Activated T-helper 9 cell treated with anti-CD3 and anti-CD28 coated beads, Interleukin-2, amount 50 U/mL, for 16 hours (primary cell): ENCODE results near the gene NKX6-2.

Experiments
- DNase-seq: peaks from one replicate; pipeline ENCODE4 v3.0.0-alpha.2; 2020; ENCODE audit warnings: low read depth

The NKX6-2 gene

DNA sequence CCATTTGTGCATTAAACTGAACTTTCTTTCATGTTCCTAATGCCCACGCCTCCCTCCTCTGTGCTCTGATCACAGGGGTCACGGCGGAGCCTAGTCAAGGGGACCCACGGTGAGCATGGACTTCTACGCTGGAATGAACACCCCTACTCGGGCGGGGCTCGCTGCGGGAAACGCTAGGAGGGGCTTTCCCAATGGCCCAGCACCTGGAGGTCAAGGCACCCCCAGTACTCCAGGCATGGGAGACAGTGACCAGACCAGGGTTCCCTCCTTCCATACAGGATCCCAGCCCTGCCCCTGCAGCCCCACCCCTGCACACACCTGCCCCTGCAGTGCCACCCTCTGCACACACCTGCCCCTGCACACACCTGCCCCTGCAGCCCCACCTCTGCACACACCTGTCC, 27.1 kb upstream of the NKX6-2 start:
- no peak for DNase-seq

DNA sequence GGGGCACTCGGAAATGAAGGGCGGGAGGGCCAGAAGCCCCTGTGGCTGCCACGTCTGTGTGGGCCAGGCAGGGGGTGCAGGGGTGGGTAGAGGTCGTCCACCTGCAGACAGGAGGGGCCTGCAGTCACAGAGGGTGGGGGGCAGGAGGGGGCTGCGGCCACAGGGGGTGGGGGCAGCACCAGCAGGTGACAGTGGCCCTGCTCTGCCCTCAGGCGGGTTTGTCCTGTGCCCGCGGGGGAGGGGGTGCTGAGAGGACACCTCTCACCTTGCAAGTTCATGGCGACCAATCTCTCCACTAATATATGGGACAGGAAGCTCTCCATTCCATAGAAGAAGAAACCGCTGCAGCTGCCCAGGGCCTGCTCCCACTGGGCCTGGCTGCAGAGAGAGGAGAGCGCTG, 26.6 kb upstream of the NKX6-2 start:
- no peak for DNase-seq

GRCh38 chr10:132811891-132812481, 26.0 kb upstream of the NKX6-2 start:
- DNase-seq: no peak

DNA sequence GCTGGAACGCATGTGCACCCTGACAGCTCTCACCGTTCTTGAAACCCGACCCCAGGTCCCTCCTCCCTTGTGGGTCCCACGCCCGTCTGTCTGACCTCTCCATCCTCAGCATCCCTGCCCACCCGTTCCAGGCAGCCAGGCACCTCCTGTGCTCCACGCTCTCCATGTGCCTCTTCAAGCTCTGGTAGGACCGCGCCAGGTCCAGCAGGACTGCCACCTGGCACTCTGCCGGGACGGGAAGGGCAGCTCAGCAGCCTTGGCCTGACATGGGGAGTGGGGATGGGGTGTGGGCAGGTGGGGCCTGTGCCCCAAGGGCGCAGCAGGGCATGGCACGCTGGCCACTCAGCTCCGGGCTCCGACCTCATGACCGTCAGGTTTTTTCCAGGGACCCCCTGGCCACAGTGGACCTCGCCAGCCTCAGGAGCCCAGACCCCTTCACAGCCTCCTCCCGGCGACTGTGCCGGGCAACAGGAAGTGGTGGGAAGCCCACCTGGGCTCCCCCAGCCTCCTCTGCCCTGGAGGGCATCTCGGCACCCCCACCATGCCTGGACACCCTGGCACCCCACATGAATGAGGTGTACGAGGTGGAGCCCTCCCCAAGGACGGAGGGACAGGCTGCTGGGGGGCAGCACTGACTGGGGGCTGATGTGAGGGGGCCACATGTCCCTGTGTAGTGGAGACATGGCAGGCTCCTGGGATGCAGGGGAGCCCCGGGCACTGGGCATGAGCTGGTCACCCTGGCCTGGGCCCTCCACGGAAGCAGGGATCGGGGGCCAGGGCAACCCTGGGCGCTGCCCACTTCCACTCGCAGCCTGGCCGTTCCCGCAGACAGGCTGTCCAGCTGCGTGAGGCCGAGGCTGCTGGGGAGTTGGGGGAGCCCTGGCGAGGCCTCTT, 25.1 kb upstream of the NKX6-2 start:
- no peak for DNase-seq

- no peak for DNase-seq
Measured at GRCh38 chr10:132810141-132810806, 24.3 kb upstream of the NKX6-2 start.

GRCh38 chr10:132809232-132810140, 23.5 kb upstream of the NKX6-2 start:
- no peak for DNase-seq

DNA sequence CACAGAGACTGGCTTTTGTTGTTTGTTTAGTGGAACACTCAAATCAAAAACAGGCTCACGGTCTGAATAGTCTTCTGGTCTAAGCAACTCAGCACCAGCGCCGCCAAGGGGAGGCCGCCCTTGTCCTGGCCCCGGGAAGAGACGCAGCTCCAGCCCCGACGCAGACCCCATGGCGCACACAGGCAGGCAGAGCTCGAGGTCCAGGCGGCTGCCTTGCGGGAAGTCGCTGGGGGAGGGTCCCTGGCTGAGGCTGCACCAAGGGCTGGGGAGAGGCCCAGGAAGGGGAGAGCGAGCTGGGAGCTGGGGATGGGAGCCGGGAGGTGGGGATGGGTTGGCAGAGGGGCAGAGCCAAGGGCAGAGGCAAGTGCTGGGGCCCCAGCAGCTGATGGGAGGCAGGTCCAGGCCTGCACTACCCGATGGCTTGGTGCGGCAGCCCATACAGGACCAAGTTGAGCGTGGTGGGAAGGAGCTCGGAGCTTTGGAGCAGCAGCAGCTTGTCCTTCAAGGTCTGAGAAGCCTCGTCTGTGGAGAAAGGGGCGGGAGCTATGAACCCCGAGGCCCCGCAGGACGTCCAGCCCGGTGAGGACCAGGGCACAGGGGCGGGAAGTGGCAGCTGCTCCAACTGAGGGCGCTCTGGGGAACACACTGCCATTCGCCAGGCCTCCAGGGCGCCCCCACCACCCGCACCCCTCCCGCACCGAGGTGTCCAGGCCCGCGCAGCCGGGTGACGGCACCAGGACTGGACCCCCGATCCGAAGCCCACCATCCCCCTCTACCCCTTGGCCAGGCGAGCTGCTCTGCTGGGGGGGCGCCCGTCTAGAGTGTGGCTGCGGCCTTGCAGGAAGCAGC, 22.7 kb upstream of the NKX6-2 start:
- DNase-seq: no peak

- DNase-seq: no peak
Measured at GRCh38 chr10:132807621-132808049, 21.7 kb upstream of the NKX6-2 start.

DNA sequence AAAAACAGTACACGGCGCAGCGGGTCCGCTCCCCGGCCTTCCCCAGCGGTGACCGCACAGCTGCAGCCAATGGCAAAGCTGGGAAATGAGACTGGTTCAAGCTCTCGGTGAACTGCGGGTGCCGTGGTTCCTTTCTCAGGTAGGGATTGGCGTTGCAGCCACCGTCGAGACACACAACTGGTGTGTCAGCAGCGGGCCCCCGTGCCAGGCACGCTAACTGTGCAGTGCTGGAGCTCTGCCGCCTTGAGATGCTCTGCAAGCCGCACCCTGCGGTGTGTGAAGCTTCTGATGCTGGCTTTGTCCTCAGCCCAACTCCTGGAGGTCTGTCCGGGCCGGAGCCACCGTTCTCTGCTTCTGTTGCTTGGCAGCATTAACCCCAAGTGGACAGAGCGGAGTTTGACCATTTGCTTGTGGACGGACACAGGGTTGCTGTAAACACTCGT, 20.6 kb upstream of the NKX6-2 start:
- no peak for DNase-seq

GRCh38 chr10:132806110-132806509, 20.2 kb upstream of the NKX6-2 start:
- no peak for DNase-seq

DNA sequence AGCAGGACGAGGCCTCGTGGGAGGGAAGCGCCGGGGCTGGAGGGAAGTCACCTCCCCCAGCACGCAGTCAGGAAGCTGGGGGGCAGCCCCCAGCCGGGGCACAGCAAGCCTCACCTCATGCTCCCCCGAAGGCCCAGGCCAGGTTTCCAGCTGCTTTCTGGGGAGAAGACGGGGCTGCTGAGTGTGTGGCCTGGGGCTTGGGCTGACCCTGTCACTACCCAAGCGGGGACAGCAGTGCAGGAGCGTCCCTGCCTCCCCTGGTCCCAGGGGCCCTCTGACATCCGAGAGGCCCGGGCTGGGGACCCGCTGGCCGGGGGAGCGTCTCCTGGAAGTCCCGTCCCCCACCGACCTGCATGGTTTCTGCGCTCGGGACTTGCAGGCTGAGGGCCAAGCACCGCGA, 19.7 kb upstream of the NKX6-2 start:
- DNase-seq: no peak

DNA sequence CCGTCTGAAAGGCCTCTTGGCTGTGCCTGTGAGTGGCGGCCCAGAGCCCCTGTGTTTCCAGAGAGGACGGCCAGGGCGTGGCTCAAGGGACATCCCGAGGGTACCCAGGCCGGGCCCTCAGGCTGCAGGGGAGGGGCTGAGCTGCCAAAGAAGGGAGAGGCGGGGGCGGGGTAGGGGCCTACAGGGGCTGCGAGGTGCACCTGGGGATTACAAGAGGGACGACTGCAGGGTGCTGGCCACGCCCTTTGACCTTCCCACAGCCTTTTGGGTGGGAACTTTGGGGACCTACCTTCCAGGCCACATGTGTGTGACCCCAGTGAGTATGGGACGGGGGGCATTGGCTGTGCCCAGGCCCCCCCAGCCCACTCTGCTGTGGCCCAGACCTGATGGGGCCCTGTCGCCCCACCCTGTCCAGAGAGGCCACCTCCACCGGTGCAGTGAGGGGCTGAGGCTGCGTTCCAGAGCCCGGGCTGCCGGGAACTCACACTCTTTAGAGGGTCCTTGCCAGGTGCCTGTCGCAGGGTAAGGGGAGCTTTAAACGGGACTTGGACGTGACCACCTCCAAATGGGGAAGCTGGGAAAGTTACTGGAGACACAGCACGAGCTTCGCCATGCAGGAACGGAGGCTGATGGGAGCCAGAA, 19.0 kb upstream of the NKX6-2 start:
- no peak for DNase-seq

- no peak for DNase-seq
Measured at GRCh38 chr10:132804287-132804686, 18.3 kb upstream of the NKX6-2 start.

- no peak for DNase-seq
Measured at GRCh38 chr10:132803416-132804210, 17.7 kb upstream of the NKX6-2 start.

GRCh38 chr10:132802694-132803320, 16.9 kb upstream of the NKX6-2 start:
- DNase-seq: no peak

DNA sequence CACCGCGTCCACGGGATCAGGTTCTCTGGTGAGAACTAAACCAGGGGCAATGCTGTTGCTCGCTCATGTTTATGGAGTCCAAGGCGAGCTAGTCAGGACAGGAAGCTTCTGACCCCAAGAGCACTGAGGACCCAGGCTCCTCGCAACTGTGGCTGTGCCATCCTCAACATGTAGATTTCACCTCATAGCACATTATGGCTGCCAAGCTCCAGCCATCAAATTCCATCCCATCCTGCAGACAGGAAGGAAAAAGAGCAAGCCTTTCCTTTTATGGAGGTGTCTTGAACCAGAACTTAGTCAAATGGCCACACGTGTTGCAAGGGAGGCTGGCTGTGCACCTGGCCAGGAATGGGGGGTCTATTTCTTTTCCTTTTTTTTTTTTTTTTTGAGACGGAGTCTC, 16.1 kb upstream of the NKX6-2 start:
- DNase-seq: no peak

GRCh38 chr10:132799865-132800264, 13.9 kb upstream of the NKX6-2 start:
- no peak for DNase-seq

GRCh38 chr10:132798876-132799275, 12.9 kb upstream of the NKX6-2 start:
- DNase-seq: no peak

- no peak for DNase-seq
Measured at GRCh38 chr10:132798403-132798802, 12.5 kb upstream of the NKX6-2 start.
